GM12801 (cell line): ENCODE data around the gene UBE2D3.

ENCODE experiments used
- TF ChIP-seq, protein P1 (sequence below): IDR thresholded peaks from one replicate; pipeline ENCODE4 v1.5.1; 2011; ENCODE audit warnings: control low read depth; ENCODE audit not compliant: insufficient read length; ENCODE audit errors: extremely low read depth

UBE2D3 gene

DNA sequence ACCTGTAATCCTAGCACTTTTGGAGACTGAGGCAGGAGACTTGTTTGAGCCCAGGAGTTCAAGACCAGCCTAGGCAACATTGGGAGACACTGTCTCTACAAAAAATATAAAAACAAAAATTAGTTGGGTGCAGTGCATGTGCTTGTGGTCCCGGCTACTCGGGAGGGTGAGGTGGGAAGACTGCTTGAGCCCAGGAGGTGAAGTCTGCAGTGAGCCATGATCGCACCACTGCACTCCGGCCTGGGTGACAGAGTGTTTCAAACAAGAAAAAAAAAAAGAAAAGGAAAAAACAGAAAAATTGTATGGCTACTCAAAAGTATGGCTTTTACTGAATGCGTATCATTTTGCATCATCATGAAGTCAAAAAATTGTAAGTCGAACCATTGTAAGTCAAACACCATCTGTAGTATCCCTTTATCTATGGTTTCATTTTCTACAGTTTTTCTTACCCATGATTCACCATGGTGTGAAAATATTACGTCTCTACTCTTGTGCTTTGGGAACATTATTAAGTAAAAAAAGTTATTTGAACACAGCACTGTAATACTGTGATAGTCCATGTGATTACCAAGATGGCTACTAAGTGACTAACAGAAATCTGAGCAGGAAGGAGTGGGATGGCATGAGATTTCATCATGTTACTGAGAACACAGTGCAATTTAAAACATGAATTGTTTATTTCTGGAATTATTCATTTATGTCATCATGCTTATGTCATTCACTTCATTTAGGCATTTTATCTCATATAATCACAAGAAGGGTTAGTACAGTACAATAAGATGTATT lies 40.1 kb downstream of the UBE2D3 start:
- TF ChIP-seq, protein P1, sequence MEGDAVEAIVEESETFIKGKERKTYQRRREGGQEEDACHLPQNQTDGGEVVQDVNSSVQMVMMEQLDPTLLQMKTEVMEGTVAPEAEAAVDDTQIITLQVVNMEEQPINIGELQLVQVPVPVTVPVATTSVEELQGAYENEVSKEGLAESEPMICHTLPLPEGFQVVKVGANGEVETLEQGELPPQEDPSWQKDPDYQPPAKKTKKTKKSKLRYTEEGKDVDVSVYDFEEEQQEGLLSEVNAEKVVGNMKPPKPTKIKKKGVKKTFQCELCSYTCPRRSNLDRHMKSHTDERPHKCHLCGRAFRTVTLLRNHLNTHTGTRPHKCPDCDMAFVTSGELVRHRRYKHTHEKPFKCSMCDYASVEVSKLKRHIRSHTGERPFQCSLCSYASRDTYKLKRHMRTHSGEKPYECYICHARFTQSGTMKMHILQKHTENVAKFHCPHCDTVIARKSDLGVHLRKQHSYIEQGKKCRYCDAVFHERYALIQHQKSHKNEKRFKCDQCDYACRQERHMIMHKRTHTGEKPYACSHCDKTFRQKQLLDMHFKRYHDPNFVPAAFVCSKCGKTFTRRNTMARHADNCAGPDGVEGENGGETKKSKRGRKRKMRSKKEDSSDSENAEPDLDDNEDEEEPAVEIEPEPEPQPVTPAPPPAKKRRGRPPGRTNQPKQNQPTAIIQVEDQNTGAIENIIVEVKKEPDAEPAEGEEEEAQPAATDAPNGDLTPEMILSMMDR = no peak

DNA sequence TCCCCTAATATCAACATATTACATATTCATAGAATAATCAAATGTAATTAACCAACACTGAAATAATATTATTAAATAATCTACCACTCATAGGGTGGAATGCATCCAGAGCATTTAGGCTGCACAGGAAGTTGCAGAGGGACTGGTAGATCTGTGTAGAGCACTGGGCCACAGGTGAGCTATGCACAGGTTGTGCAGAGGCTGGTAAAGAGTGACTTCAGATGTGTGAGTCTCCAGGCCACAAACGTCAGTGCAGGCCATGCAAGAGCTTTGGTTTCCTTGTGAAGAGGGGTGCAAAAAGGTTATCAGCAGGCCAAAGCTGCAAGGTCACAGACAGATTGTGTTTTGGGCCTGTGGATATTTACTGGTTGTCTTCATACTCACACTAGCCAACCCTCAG lies 41.1 kb downstream of the UBE2D3 start:
- TF ChIP-seq, protein P1 = no peak

DNA sequence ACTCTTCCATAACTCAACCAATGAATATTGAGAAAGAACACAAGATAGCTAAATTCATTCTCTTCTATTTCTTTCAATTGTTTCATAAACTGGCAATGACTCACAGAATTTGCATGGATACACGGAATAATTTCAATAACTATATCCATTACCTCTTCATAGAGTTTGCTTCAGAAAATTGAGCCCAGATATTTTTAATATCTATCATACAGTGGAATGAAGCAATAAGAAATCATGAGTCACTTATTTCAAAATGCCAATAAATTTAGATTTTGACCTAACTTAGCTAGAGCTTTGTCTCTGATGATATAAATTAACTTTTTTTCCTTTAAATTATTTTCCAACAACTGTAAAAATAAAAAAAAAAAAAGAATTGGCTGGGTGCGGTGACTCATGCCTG lies 44.3 kb downstream of the UBE2D3 start:
- TF ChIP-seq, protein P1 = no peak

DNA sequence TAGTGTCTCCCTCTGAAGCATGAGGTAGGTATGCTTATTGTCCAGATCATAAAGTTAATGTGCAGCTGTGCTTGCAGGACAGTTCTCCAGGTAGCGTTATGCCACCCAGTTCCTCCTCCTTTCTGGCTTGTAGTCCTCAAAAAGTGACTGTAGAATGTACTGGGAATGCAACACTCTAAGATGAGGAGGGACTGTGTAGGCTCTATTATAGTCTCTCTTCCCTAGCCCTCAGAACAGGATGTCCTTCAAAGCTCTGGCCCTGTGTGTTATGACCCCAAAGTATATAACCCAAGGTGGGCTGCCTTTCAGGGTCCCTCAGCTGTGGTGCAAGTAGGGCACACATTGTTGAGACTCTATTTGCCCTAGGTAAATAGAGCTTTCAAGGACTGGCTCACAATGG lies 45.8 kb downstream of the UBE2D3 start:
- TF ChIP-seq, protein P1 = no peak

DNA sequence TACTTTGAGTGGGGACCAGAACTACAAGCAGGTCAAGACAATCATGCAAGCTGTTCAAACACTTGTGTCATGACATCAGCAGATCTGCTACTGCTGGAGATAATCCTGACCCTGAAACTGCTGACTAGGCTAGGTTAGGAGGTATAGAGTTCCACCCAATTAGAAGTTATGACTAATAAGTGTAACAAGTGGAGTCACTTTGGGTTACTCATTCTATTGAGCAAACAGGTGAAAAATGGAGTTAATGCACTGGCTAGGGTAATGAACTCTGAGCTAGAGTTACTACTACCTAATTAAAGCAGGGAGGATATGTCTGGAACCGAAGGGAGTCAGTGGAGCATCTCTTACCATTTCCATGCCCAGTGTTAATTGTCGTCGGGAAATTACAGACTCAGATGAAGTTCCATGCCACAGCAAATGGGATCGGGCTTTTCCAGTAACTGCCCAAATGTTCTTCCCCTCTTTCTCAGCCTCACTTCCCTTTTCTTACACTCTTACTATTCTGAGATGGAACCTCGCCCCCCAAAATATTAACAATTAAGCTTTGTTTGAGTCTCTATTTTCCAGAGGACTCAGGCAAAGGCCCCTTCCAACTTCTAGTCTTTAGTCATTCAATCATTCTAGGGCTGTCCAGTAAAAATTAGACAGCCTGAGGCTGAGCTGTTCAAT lies 46.7 kb downstream of the UBE2D3 start:
- TF ChIP-seq, protein P1 = no peak

DNA sequence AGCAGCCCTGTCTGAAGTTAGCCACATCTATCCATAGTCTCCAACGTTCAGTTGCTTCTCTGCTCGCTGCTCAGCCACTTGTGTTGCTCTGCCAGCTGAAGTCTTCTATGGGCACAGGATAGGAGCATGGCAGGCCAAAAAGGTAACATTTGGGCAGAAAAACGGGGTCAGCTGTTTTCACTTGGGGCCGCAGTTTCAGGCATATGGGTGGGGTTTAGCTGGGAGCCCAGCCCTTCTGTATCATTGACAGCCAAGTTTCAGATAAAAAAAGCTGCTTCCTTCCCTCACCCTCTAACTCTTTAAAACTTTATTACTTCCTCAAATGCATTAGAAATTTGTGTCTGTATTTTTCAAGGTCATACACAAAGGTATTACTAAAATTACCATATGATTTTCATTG lies 48.1 kb downstream of the UBE2D3 start:
- TF ChIP-seq, protein P1 = no peak

DNA sequence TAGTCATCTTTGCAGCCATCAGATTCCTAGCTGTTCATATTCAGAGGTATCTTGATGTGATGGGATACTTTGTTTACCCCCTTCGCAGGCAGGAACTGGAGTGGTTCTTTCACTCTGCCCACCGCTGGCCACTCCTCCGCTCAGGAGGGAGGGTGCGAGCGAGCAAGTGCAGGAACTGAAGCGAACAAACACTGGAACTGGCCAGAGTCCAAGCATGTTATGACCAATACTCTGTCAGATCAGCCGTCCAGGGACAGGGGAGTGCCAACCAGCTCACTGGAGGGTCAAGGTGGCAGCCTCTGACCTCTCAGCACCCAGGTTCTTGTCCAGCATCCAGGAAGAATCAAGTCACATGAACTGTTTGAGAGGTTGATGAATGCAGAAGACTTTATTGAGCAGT lies 48.6 kb downstream of the UBE2D3 start:
- TF ChIP-seq, protein P1 = no peak
